H9 (cell line): ENCODE results near the gene BMPR1A. TPM values are rescaled to one million over a fixed set of nuclear protein-coding genes. Genes with fewer than 3 reads are reported as not detected.

ENCODE experiments used
- DNase-seq: peaks from one replicate; pipeline ENCODE4 v3.0.0-alpha.2; 2017
- H2AFZ ChIP-seq: one replicate; pipeline ENCODE4 v1.6.1; 2013; ENCODE audit warnings: mild to moderate bottlenecking, low read length, control low read depth, moderate library complexity
- H2AK5ac ChIP-seq: 2 replicates; pipeline ENCODE4 v1.6.1; 2013; ENCODE audit warnings: low read length, control low read depth, mixed read lengths; ENCODE audit not compliant: insufficient read length
- H2BK120ac ChIP-seq: one replicate; pipeline ENCODE4 v1.6.1; 2013; ENCODE audit warnings: low read depth, mild to moderate bottlenecking, low read length, control low read depth, inconsistent platforms; ENCODE audit not compliant: poor library complexity, severe bottlenecking
- H2BK12ac ChIP-seq: 2 replicates; pipeline ENCODE4 v1.6.1; 2013; ENCODE audit warnings: low read length, control low read depth, mixed read lengths, low read depth; ENCODE audit not compliant: insufficient read length
- H2BK15ac ChIP-seq: 2 replicates; pipeline ENCODE4 v1.6.1; 2013; ENCODE audit warnings: low read depth, low read length, control low read depth
- H2BK20ac ChIP-seq: one replicate; pipeline ENCODE4 v1.6.1; 2013; ENCODE audit warnings: low read depth, mild to moderate bottlenecking, low read length, control low read depth, inconsistent platforms; ENCODE audit not compliant: poor library complexity, severe bottlenecking
- H2BK5ac ChIP-seq: 2 replicates; pipeline ENCODE4 v1.6.1; 2013; ENCODE audit warnings: low read length, control low read depth, mixed read lengths; ENCODE audit not compliant: insufficient read length
- H3K14ac ChIP-seq: 2 replicates; pipeline ENCODE4 v1.6.1; 2013; ENCODE audit warnings: low read length, control low read depth; ENCODE audit not compliant: insufficient read depth
- H3K18ac ChIP-seq: 2 replicates; pipeline ENCODE4 v1.6.1; 2013; ENCODE audit warnings: low read depth, mild to moderate bottlenecking, mixed read lengths, low read length, control low read depth; ENCODE audit not compliant: insufficient read length
- H3K23ac ChIP-seq: 2 replicates; pipeline ENCODE4 v1.6.1; 2013; ENCODE audit warnings: low read length, control low read depth, mixed read lengths, low read depth; ENCODE audit not compliant: insufficient read length
- H3K23me2 ChIP-seq: 2 replicates; pipeline ENCODE4 v1.6.1; 2013; ENCODE audit warnings: low read depth, mild to moderate bottlenecking, mixed read lengths, low read length, control low read depth; ENCODE audit not compliant: insufficient read length, poor library complexity, severe bottlenecking
- H3K27ac ChIP-seq: 2 replicates; pipeline ENCODE4 v1.5.1; 2013; ENCODE audit warnings: low read length, control low read depth, mixed read lengths, low read depth; ENCODE audit not compliant: insufficient read length
- H3K27me3 ChIP-seq: 2 replicates; pipeline ENCODE4 v1.6.1; 2013; ENCODE audit warnings: low read length, control low read depth, inconsistent platforms; ENCODE audit not compliant: insufficient read depth
- H3K4ac ChIP-seq: 2 replicates; pipeline ENCODE4 v1.6.1; 2013; ENCODE audit warnings: low read depth, mild to moderate bottlenecking, control low read depth, inconsistent platforms, low read length, moderate library complexity
- H3K4me1 ChIP-seq: 2 replicates; pipeline ENCODE4 v1.6.1; 2013; ENCODE audit warnings: low read length, control low read depth, inconsistent platforms; ENCODE audit not compliant: insufficient read depth
- H3K4me2 ChIP-seq: 2 replicates; pipeline ENCODE4 v1.6.1; 2013; ENCODE audit warnings: low read length, control low read depth, mixed read lengths; ENCODE audit not compliant: insufficient read length, insufficient read depth
- H3K56ac ChIP-seq: 2 replicates; pipeline ENCODE4 v1.6.1; 2013; ENCODE audit warnings: low read depth, mild to moderate bottlenecking, mixed read lengths, low read length, control low read depth; ENCODE audit not compliant: insufficient read length
- H3K79me1 ChIP-seq: 2 replicates; pipeline ENCODE4 v1.6.1; 2013; ENCODE audit warnings: low read depth, mild to moderate bottlenecking, moderate library complexity, low read length, control low read depth, inconsistent platforms; ENCODE audit not compliant: insufficient read depth, poor library complexity, severe bottlenecking
- H3K79me2 ChIP-seq: 2 replicates; pipeline ENCODE4 v1.6.1; 2013; ENCODE audit warnings: low read length, control low read depth, inconsistent platforms; ENCODE audit not compliant: insufficient read depth
- H3K9ac ChIP-seq: 2 replicates; pipeline ENCODE4 v1.6.1; 2013; ENCODE audit warnings: low read length, control low read depth, mixed read lengths; ENCODE audit not compliant: insufficient read length; ENCODE audit errors: extremely low read depth
- H3K9me3 ChIP-seq: one replicate; pipeline ENCODE4 v1.6.1; 2013; ENCODE audit warnings: low read depth, low read length, inconsistent platforms; ENCODE audit not compliant: control insufficient read depth
- H3T11ph ChIP-seq: one replicate; pipeline ENCODE4 v1.6.1; 2013; ENCODE audit warnings: mild to moderate bottlenecking, low read length, control low read depth, inconsistent platforms
- H4K20me1 ChIP-seq: one replicate; pipeline ENCODE4 v1.6.1; 2013; ENCODE audit not compliant: control insufficient read depth, insufficient read length, insufficient read depth
- H4K5ac ChIP-seq: 2 replicates; pipeline ENCODE4 v1.6.1; 2013; ENCODE audit warnings: low read depth, mild to moderate bottlenecking, mixed read lengths, low read length, control low read depth; ENCODE audit not compliant: insufficient read length
- H4K8ac ChIP-seq: replicated peaks from 2 replicates; pipeline ENCODE4 v1.6.1; 2013; ENCODE audit warnings: low read length, control low read depth, mixed read lengths, low read depth; ENCODE audit not compliant: insufficient read length
- H4K91ac ChIP-seq: 2 replicates; pipeline ENCODE4 v1.6.1; 2013; ENCODE audit warnings: low read depth, mild to moderate bottlenecking, moderate library complexity, mixed read lengths, low read length, control low read depth; ENCODE audit not compliant: insufficient read length
- H3K27ac Mint-ChIP-seq, 3 experiments: 2 replicates in 2 of 3; 3 replicates in 1 of 3; pipeline ENCODE4 v1.8.0; 2020 to 2021; ENCODE audit warnings: mixed read lengths in 3 of 3, mild to moderate bottlenecking in 1 of 3, moderate library complexity in 1 of 3
- H3K27me3 Mint-ChIP-seq: 2 replicates; pipeline ENCODE4 v1.8.0; 2021; ENCODE audit warnings: low read depth, mild to moderate bottlenecking, moderate library complexity, mixed read lengths
- H3K36me3 Mint-ChIP-seq, 3 experiments: 2 replicates in 2 of 3; 3 replicates in 1 of 3; pipeline ENCODE4 v1.8.0; 2020 to 2021; ENCODE audit warnings: low read depth in 3 of 3, mixed read lengths in 3 of 3; ENCODE audit not compliant: insufficient read depth in 1 of 3
- H3K4me1 Mint-ChIP-seq, 2 experiments: 2 replicates each; pipeline ENCODE4 v1.8.0; 2020; ENCODE audit warnings: mixed read lengths in 2 of 2
- H3K4me3 Mint-ChIP-seq, 2 experiments: 2 replicates in 1 of 2; 3 replicates in 1 of 2; pipeline ENCODE4 v1.8.0; 2020 to 2021; ENCODE audit warnings: mild to moderate bottlenecking in 2 of 2, mixed read lengths in 2 of 2, moderate library complexity in 1 of 2
- H3K9me3 Mint-ChIP-seq, 2 experiments: 2 replicates in 1 of 2; 3 replicates in 1 of 2; pipeline ENCODE4 v1.8.0; 2020; ENCODE audit warnings: mild to moderate bottlenecking in 2 of 2, mixed read lengths in 2 of 2, moderate library complexity in 1 of 2
- CTCF ChIP-seq: fragments of 200-600 bp; sonication (generic); conservative IDR thresholded peaks from 3 replicates; pipeline ENCODE4 v1.8.0; 2021; ENCODE audit warnings: antibody characterized with exemption, mild to moderate bottlenecking
- WGBS: extraction: QIAGEN DNeasy Blood & Tissue Kit; methylation state at CpG from one replicate; pipeline ENCODE4 v1.1.7; 2013; ENCODE audit warnings: missing lambda C conversion rate, low lambda C conversion rate, mixed read lengths; ENCODE audit not compliant: insufficient read length; ENCODE audit errors: extremely low coverage; 5-methylcytosine and 5-hydroxymethylcytosine counted together
- total RNA-seq: library from RNA; stranded (reverse); gene quantifications from 2 replicates; pipeline ENCODE4 v1.2.1, GENCODE V29; 2021

Gene BMPR1A
- total RNA-seq, 1 experiment from 2014 or later: 138 TPM

- Histone ChIP-seq H3K79me1 (no peaks in the 10 kb centered on the region), H3K18ac (no peak overlapping the region), H2AK5ac (no peak overlapping the region), H3K27me3 (no peaks in the 10 kb centered on the region), H3K23ac (no peak overlapping the region), H3K23me2 (no peaks in the 10 kb centered on the region), H3K27ac (no peak overlapping the region), H3T11ph (no peak overlapping the region), H3K4ac (no peak overlapping the region), H2AFZ (no peak overlapping the region), H3K14ac (no peak overlapping the region), H3K79me2 (peaks cover 6% of the 10 kb centered on the region; the same call in 1 of the 2 replicates), H3K4me1 (peaks cover 19% of the 10 kb centered on the region), H2BK5ac (no peak overlapping the region), H3K9me3 (no peaks in the 10 kb centered on the region), H2BK12ac (no peak overlapping the region), H4K20me1 (no peaks in the 10 kb centered on the region), H4K5ac (no peak overlapping the region), H2BK20ac (no peak overlapping the region), H3K56ac (no peak overlapping the region), H2BK15ac (no peak overlapping the region), H3K4me2 (no peak overlapping the region), H4K8ac (no peak overlapping the region), H4K91ac (no peak overlapping the region), H2BK120ac (no peak overlapping the region), H3K9ac (no peak overlapping the region)
- Mint-ChIP-seq H3K36me3 (peaks cover 16 to 31% (median 30%) of the 10 kb centered on the region in 3 experiments; a peak in 6 of 7 replicates), H3K4me1 (peaks cover 70 to 77% of the 10 kb centered on the region in 2 experiments), H3K9me3 (no peaks in the 10 kb centered on the region; a peak in 1 of 5 replicates), H3K4me3 (no peak overlapping the region), H3K27ac (peak overlapping the region; percentile 48 to 98 (median 96); a peak in 6 of 7 replicates), H3K27me3 (no peaks in the 10 kb centered on the region; the same call in 1 of the 2 replicates)
- no peak for TF ChIP-seq CTCF
- WGBS: no CpG with 5 or more reads among the region's 7 CpGs
- no peak for DNase-seq
Measured at GRCh38 chr10:86856156-86856555, 99.7 kb downstream of the BMPR1A start.
